NCI-H774 (cell line): ENCODE measurements around the gene GALNT7.
"Not testable (repeated sequence)": the region's sequence is repeated elsewhere in the genome, so short reads cannot be mapped to it uniquely, and the experiment has no call there.

Experiments used
- DNase-seq: peaks from one replicate; lab custom pipeline; 2025; lab: John Stamatoyannopoulos, UW

GALNT7 gene

GRCh38 chr4:173168396-173169177 is at the start of gene GALNT7:
Gene GALNT7 (plus strand): TSS chr4:173168811. CDS start chr4:173168836, 25 bp downstream.
- DNase-seq = peak; percentile 43

DNA sequence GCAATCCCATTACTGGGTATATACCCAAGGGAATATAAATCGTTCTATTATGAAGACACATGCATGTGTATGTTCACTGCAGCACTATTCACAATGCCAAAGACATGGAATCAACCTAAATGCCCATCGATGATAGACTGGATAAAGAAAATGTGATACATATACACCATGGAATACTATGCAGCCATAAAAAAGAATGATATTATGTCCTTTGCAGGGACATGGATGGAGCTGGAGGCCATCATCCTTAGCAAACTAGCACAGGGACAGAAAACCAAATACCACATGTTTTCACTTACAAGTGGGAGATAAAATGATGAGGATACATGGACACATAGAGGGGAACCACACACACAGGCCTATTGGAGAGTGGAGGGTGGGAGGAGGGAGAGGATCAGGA is 49.8 kb upstream of the GALNT7 start:
- DNase-seq = not testable (repeated sequence)

GRCh38 chr4:173119818-173120217 is 48.8 kb upstream of the GALNT7 start:
- DNase-seq = no peak

- DNase-seq = peak; percentile 4
Observed at GRCh38 chr4:173121076-173121561, 47.5 kb upstream of the GALNT7 start.

DNA sequence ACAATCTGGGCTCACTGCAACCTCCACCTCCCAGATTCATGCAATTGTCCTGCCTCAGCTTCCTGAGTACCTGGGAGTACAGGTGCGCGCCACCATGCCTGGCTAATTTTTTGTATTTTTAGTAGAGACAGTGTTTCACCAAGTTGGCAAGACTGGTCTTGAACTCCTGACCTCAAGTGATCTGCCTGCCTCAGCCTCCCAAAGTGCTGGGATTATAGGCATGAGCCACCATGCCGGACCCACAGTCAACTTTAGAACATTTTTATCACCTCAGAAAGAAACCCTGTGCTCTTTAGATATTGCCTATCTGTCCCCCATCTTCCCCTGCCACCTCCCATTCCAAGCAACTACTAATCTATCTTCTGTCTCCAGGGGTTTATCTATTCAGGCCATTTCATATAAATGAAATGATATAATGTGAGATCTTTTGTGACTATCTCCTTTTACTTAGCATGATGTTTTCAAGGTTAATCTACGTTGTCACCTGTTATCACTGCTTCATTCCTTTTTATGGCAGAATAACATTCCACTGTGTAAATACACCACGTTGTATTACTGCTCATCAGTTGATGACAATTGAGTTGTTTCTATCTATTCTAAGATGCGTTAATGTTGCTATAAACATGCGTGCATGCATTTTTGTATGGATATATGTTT is 44.3 kb upstream of the GALNT7 start:
- DNase-seq = no peak

DNA sequence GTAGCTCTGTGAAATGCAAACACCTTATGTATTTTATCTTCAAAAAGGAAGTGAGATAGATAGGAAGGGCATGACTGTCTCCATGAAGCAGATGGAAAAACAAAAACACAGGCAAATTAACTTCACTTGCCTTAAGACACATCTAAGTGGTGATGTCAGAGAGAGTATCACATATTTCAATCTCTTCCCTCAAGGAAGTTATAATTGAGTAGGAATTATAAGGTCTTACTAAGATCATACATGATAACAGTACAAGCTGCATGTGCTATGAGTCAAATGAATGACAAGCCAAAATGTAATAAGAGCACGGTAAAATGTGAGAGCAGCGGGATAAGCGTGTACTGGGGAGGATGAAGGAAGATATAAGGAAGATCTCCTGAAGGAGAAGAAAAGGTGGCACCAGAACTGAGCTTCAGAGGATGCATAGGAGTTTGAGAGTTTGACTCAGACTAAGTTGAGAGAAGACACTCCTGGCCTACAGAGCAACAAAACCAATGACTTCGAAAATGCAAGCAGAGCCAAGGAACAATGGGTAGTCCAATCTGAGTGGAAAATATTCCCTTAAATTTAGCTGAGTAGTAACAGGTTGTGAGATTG is 43.3 kb upstream of the GALNT7 start:
- DNase-seq = no peak

GRCh38 chr4:173128199-173128890 is 40.3 kb upstream of the GALNT7 start:
- no peak for DNase-seq

DNA sequence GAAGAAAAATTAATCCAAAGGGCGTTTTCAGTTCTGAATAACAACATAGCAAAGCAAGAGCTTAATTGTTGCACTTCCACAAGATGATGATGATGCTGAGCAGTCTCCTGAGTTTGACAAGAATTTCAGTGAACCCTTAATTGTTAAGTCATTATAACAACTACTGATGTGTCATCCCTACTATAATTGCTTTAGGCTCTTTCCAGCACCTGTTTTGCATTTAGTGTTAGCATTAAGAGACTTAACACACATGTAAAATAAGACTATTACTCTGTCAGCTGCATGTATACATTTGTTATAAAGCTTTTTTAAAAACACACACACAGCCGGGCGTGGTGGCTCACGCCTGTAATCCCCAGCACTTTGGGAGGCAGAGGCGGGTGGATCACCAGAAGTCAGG is 37.9 kb upstream of the GALNT7 start:
- no peak for DNase-seq

DNA sequence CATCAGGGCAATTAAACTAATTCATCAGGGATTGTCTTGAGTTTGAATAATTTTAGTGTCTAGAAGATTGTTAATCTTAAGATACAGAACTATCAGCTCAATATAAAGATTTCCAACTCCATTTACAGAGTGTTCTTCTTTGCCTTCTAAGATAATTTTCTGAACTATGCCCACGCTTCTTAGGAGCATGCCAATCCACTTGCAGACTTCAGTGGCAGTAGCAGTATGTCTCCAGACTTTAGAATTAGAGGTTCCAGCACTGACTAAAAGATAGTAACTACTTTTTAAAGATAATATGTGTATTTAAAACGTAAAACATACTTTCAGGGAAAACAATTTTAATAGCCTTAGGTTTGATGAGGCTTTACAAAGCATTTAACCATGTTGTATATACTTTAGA is 34.2 kb upstream of the GALNT7 start:
- no peak for DNase-seq

DNA sequence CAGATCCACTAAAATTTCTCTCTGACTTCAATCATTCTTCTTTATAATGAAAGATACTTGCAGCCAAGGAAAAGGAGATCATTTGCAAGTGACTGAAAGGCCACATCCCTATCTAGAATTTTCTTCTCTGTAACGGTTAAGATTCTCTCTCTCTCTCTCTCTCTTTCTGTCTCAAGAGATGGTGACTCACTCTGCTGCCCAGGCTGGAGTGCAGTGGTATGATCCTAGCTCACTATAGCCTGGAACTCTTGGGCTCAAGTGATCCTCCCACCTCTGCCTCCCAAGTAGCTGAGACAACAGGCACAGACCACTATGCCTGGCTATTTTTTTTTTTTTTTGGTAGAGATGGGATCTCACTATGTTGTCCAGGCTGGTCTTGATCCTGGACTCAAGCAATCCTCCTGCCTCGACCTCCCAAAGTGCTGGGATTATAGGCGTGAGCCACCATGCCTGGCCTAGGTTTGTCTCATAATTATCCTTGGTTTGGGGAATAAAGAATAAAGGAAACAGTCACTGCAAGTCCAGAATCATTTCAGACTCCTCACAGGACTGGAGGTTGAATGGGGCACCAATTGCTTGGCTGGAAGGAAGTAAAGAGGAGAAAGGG is 33.3 kb upstream of the GALNT7 start:
- DNase-seq = no peak

- DNase-seq = no peak
Observed at GRCh38 chr4:173138624-173139023, 30.0 kb upstream of the GALNT7 start.

DNA sequence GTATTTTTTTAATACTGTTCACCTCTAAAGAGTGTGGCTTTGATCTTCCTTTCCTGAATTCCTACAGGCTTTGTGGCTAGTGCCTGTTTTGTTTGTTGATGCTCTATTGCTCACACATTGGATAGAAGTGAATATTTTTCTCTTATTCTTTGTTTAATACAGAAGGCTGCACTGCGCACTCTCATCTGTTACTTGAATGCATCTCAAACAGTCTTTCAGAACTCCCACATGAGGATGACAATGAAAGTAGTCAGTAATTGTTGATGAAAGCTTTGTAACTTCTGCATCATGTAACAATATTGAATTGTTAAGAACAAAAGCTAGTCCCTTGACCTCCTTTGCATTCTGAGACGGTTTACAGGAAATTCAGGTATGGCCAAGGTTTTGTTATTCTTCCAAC is 29.1 kb upstream of the GALNT7 start:
- DNase-seq = no peak

DNA sequence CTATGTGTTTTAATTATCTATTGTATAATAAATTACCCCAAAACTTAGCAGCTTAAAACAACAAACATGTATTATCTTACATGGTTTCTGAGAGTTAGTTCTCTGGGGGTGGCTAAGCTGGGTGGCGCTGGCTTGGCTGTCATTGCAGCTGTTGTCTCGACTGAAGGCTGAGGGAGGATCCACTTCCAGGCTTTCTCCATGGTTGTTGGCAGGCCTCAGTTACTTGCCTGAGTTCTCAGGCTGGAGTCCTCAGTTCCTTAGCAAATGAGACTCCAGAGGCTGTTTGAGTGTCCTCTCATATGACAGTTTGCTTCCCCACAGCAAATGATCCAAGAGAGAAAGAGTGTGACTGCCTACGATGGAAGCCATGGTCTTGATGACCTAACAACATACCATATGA is 23.5 kb upstream of the GALNT7 start:
- no peak for DNase-seq

- no peak for DNase-seq
Observed at GRCh38 chr4:173146456-173146855, 22.2 kb upstream of the GALNT7 start.

GRCh38 chr4:173151496-173151895 is 17.1 kb upstream of the GALNT7 start:
- no peak for DNase-seq

DNA sequence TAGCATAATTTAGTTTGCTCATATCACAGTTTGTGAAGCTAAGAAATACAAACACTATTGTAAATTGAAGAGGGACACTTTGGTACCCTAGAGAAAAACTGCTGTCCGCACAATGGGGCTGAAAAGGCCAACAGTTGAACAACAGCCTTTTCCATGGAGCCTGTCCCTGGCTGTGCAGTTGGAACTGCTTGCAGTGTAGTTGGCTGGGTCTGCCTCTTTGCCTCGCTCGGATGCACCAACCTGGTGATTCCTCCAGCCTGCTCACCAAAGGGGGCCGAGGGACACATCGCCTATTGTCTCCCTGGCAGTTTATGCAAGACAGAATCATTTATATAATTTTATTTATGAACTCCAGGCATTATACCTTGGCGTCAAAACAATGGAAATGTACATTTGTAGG is 16.5 kb upstream of the GALNT7 start:
- DNase-seq = no peak

DNA sequence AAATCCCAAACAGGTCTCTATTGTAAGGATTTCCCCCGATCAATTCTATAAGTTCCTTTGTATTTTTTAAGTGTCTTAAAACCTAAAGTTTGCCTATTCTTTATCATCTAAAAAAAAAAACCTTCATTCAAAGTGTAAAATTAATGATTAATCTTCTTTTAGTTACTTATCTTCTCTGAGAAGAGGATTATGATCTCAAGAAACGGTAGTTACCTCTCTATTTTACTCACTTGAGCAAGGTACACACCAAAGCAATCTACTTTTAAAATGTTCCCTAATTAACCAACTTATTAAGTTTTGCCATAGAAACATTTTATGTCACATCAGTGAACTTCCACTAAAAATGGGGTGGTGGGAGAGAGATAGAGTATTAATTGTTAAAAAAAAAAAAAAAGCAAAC is 15.2 kb upstream of the GALNT7 start:
- DNase-seq = no peak

GRCh38 chr4:173159791-173160190 is 8.8 kb upstream of the GALNT7 start:
- no peak for DNase-seq

GRCh38 chr4:173160871-173161270 is 7.7 kb upstream of the GALNT7 start:
- no peak for DNase-seq

DNA sequence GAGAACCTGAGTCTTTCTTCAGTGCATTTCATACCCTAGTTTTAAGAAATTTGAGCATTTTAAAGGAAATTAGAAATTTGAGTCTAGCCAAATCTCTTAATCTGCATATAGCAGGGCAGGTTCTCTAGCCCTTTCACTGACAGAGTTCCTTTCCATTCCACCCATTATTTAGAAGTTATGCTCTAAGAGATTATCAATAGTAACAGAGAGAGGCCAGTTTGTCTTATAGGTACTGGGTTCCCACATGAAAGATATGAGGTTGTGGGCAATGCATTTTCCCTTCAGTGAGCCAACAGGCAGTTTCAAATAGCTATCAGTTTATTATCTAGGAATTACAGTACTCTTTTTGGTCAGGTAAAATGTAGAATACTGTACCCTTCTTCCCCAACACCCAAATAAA is 7.3 kb upstream of the GALNT7 start:
- no peak for DNase-seq

DNA sequence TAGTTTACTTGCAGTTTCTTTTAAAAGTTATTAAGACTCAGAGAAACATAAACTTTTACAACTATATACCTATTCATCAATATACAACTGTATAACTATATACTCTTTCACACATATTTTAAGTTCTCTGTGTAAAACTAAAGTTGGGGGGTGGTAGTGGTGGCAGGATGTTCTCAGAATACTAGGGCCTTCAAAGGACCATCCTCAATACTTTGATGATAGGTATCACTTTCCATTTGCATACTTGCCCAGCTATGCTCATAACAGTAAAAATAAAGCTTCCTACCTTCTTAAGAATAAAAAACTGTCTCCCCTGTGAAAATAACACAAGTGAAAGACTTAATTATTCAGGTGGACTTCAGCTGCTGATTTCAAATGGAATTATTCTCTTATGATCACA is 2.9 kb upstream of the GALNT7 start:
- DNase-seq = no peak

DNA sequence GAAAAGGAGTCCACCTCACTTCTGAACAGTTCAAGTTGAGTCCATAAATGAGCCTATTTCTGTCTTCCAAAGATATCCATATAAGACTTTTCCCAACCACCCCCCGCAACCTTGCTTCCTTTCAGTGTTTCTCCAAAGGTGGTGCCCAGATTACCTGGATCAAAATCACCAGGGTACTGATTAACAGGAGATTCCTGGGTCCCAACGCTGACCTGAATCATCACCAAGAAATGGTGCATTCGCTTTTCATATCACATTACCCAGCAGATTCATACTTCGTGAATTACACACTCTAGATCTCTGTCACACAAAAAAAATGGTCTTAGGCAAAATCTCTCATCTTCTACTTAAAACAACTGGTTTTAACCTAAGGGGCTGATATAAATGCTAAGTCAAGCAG is 2.1 kb upstream of the GALNT7 start:
- no peak for DNase-seq
